ENCODE results near the gene CAD.
A peak's percentile ranks its signal among the peaks of the same experiment; 100 is the strongest.
"Not testable (repeated sequence)": the region's sequence is repeated elsewhere in the genome, so short reads cannot be mapped to it uniquely, and the experiment has no call there.

The CAD gene

DNA sequence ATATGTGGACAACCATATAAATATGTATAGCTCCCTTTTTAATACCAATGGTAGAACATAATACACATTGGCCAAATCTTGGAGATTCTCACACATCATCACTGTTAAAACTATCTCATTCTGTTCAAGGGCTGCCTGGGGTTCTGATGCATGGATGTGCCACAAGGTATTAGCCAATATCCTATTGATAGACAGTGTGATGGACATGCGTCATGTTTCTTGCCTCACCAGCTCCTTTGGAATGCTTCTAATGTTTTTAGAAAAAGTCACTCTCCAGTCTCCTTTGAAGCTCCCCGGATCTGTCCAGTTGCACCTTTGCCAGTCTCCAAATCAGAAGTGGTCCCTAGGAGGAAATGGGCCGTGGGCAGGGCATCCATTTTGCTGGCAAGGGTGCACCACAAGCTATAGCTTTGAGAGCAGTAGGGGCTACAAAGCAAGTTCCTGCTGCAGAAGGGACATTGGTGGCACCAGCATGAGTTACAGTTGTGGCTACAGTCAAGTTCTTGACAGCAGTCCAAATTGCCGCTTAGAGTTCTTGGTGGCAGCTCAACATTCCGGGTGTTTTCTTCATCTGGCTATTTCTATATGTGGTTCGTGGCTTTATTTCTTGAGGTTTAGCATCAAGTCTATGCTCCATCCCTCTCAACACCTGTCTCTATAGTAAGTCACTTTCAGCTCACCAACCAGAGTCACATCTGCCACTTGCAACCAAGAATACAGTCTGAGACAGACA, 30.4 kb upstream of the CAD start:
- H3K9me3 Mint-ChIP-seq, result no peaks in the 10 kb centered on the region
- H3K36me3 Mint-ChIP-seq, result no peaks in the 10 kb centered on the region
- no peak overlapping the region for H3K27ac Mint-ChIP-seq
- no peak for ATAC-seq (ENCODE audit: low read depth)
- no peak overlapping the region for H3K4me3 Mint-ChIP-seq
- no peak for DNase-seq (ENCODE audit: low spot score in 2 of 2)
- peaks cover 9% of the 10 kb centered on the region for H3K27me3 Mint-ChIP-seq
- H3K4me1 Mint-ChIP-seq, result no peaks in the 10 kb centered on the region

GRCh38 chr2:27189989-27190388, 27.2 kb upstream of the CAD start:
- H3K27me3 Mint-ChIP-seq, result peaks cover 9% of the 10 kb centered on the region
- no peak overlapping the region for H3K27ac Mint-ChIP-seq
- H3K4me1 Mint-ChIP-seq, result peaks cover 2% of the 10 kb centered on the region
- H3K36me3 Mint-ChIP-seq, result no peaks in the 10 kb centered on the region
- DNase-seq (ENCODE audit: low spot score in 2 of 2) (no peak), ATAC-seq (ENCODE audit: low read depth) (no peak)
- H3K9me3 Mint-ChIP-seq, result no peaks in the 10 kb centered on the region
- no peak overlapping the region for H3K4me3 Mint-ChIP-seq

GRCh38 chr2:27191070-27191829, 25.9 kb upstream of the CAD start:
- no peak overlapping the region for H3K4me3 Mint-ChIP-seq
- peak; percentile 99 for ATAC-seq (ENCODE audit: low read depth)
- H3K27ac Mint-ChIP-seq, result no peak overlapping the region
- H3K9me3 Mint-ChIP-seq, result no peaks in the 10 kb centered on the region
- peak in 1 of 2 donors; percentile 58 for DNase-seq (ENCODE audit: low spot score in 2 of 2)
- peaks cover 9% of the 10 kb centered on the region for H3K27me3 Mint-ChIP-seq
- peaks cover 2% of the 10 kb centered on the region for H3K4me1 Mint-ChIP-seq
- H3K36me3 Mint-ChIP-seq, result no peaks in the 10 kb centered on the region

DNA sequence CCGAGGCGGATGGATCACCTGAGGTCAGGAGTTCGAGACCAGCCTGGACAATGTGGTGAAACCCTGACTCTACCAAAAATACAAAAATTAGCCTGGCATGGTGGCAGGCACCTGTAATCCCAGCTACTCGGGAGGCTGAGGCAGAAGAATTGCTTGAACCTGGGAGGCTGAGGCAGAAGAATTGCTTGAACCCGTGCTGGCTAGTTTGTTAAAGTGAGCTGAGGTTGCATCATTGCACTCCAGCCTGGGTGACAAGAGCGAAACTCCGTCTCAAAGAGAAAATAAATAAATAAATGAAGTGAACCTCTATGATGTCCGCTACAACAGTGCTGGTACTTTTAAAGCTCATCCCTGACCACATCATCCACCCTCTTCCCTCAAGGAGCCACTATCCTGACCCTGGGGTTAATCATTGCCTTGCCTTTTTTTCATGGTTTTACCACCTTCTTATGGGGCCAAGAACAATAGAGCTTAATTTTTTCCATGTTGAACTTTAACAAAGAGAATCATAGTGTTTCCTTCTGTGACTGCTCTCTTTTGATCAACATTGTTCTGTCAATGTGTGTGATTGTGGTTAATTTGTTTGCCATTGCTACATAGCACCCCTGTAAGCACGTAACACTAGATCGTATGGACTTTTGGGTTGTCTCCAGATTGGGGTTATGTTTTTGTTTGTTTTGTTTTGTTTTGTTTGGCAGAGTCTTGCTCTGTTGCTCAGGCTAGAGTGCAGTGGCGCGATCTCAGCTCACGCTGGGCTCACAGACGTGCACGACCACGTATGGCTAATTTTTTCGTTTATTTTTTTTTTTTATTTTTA, 22.4 kb upstream of the CAD start:
- H3K27me3 Mint-ChIP-seq, result peaks cover 6% of the 10 kb centered on the region
- no peak overlapping the region for H3K4me3 Mint-ChIP-seq
- no peak for DNase-seq (ENCODE audit: low spot score in 2 of 2)
- H3K27ac Mint-ChIP-seq, result no peak overlapping the region
- H3K36me3 Mint-ChIP-seq, result peaks cover 3% of the 10 kb centered on the region
- H3K9me3 Mint-ChIP-seq, result no peaks in the 10 kb centered on the region
- H3K4me1 Mint-ChIP-seq, result peaks cover 2% of the 10 kb centered on the region
- ATAC-seq (ENCODE audit: low read depth), result no peak

- not testable (repeated sequence) for H3K27me3 Mint-ChIP-seq; H3K27ac Mint-ChIP-seq; H3K36me3 Mint-ChIP-seq; H3K9me3 Mint-ChIP-seq; H3K4me3 Mint-ChIP-seq; ATAC-seq (ENCODE audit: low read depth); DNase-seq (ENCODE audit: low spot score in 2 of 2); H3K4me1 Mint-ChIP-seq
These were observed 21.4 kb upstream of the CAD start for GRCh38 chr2:27195799-27196198.

DNA sequence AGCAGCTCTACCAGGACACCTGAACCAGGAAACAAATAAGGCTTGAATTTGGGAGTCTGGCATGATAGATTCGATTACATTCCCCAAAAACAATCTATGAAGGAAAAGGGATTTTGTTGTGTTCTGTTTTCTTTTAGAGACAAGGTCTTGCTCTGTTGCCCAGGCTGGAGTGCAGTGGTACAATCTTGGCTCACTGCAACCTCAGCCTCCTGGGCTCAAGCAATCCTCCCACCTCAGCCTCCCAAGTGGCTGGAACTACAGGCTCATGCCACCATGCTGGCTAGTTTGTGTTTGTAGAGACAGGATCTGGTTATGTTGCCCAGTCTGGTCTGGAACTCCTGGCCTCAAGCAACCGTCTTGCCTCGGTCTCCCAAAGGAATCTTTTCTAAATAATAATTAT, 19.1 kb upstream of the CAD start:
- ATAC-seq (ENCODE audit: low read depth); H3K27me3 Mint-ChIP-seq; H3K27ac Mint-ChIP-seq; H3K4me1 Mint-ChIP-seq; H3K4me3 Mint-ChIP-seq; H3K9me3 Mint-ChIP-seq; DNase-seq (ENCODE audit: low spot score in 2 of 2): not testable (repeated sequence)
- H3K36me3 Mint-ChIP-seq, result peaks cover 17% of the 10 kb centered on the region

DNA sequence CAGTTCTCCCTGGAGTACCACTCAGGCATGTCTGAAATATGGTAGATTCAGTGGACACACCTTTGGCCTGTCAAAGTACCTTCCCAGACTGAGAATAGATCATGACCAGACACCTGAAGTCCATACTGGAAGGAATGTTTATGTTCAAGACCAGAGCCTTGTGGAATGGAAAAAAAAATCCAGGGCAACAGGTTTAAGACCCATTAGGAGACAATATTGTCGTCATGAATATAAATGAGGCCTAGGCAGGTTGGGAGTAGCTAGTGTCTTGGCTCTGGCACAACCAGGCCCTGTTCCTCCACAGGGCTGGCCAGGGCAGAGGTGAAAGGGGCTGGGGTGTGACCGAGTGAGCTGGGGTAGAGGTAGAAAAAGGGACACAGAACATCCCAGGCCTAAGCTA, 18.5 kb upstream of the CAD start:
- Mint-ChIP-seq H3K4me3 (no peak overlapping the region), H3K27ac (no peak overlapping the region), H3K4me1 (no peaks in the 10 kb centered on the region), H3K9me3 (no peaks in the 10 kb centered on the region), H3K36me3 (peaks cover 20% of the 10 kb centered on the region), H3K27me3 (peaks cover 3% of the 10 kb centered on the region)
- no peak for DNase-seq (ENCODE audit: low spot score in 2 of 2)
- ATAC-seq (ENCODE audit: low read depth), result no peak

- H3K4me3 Mint-ChIP-seq, result no peak overlapping the region
- H3K9me3 Mint-ChIP-seq, result no peaks in the 10 kb centered on the region
- DNase-seq (ENCODE audit: low spot score in 2 of 2), result no peak
- peaks cover 20% of the 10 kb centered on the region for H3K36me3 Mint-ChIP-seq
- peaks cover 3% of the 10 kb centered on the region for H3K27me3 Mint-ChIP-seq
- no peaks in the 10 kb centered on the region for H3K4me1 Mint-ChIP-seq
- no peak for ATAC-seq (ENCODE audit: low read depth)
- H3K27ac Mint-ChIP-seq, result no peak overlapping the region
These were observed 17.9 kb upstream of the CAD start for GRCh38 chr2:27199241-27199640.

DNA sequence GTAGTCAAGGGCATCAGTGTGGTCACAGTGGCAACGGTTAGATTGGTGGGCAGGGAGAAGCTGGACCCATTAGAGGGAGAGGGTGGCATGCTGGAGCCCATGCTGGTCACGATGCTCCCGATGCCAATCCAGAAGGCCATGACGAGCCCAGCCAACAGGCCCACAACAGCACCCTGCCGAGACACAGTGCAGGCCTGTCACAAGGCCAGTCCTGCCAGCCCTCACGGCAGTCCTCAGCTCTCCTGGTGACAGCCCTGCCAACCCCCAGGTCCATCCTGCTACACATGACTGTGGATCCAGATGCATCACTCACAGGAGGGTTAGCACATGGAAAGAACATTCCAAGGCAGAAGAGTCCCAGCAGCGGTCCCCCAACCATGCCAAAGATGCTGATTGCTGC, 15.5 kb upstream of the CAD start:
- Mint-ChIP-seq H3K9me3 (no peaks in the 10 kb centered on the region), H3K27ac (no peak overlapping the region)
- ATAC-seq (ENCODE audit: low read depth), result no peak

GRCh38 chr2:27202854-27203253, 14.3 kb upstream of the CAD start:
- peaks cover 39% of the 10 kb centered on the region for H3K36me3 Mint-ChIP-seq
- ATAC-seq (ENCODE audit: low read depth) (no peak), DNase-seq (ENCODE audit: low spot score in 2 of 2) (no peak)
- H3K9me3 Mint-ChIP-seq, result no peaks in the 10 kb centered on the region
- H3K4me1 Mint-ChIP-seq, result no peaks in the 10 kb centered on the region
- no peak overlapping the region for H3K4me3 Mint-ChIP-seq
- no peaks in the 10 kb centered on the region for H3K27me3 Mint-ChIP-seq
- no peak overlapping the region for H3K27ac Mint-ChIP-seq

More for the DNA sequence above, 15.5 kb upstream of the CAD start:
- Mint-ChIP-seq H3K4me1 (no peaks in the 10 kb centered on the region), H3K36me3 (peaks cover 34% of the 10 kb centered on the region), H3K4me3 (no peak overlapping the region), H3K27me3 (no peaks in the 10 kb centered on the region)
- DNase-seq (ENCODE audit: low spot score in 2 of 2), result no peak

GRCh38 chr2:27203741-27204140, 13.4 kb upstream of the CAD start:
- ATAC-seq (ENCODE audit: low read depth), result no peak
- no peak for DNase-seq (ENCODE audit: low spot score in 2 of 2)
- no peak overlapping the region for H3K27ac Mint-ChIP-seq
- no peaks in the 10 kb centered on the region for H3K4me1 Mint-ChIP-seq
- H3K27me3 Mint-ChIP-seq, result no peaks in the 10 kb centered on the region
- no peak overlapping the region for H3K4me3 Mint-ChIP-seq
- H3K36me3 Mint-ChIP-seq, result peaks cover 39% of the 10 kb centered on the region
- no peaks in the 10 kb centered on the region for H3K9me3 Mint-ChIP-seq

GRCh38 chr2:27204566-27204965, 12.6 kb upstream of the CAD start:
- ATAC-seq (ENCODE audit: low read depth), result no peak
- H3K9me3 Mint-ChIP-seq, result no peaks in the 10 kb centered on the region
- no peaks in the 10 kb centered on the region for H3K27me3 Mint-ChIP-seq
- H3K4me1 Mint-ChIP-seq, result peaks cover 4% of the 10 kb centered on the region
- H3K27ac Mint-ChIP-seq, result no peak overlapping the region
- H3K4me3 Mint-ChIP-seq, result no peak overlapping the region
- no peak for DNase-seq (ENCODE audit: low spot score in 2 of 2)
- peaks cover 37% of the 10 kb centered on the region for H3K36me3 Mint-ChIP-seq

GRCh38 chr2:27205206-27205605, 12.0 kb upstream of the CAD start:
- H3K4me3 Mint-ChIP-seq, result no peak overlapping the region
- H3K4me1 Mint-ChIP-seq, result peaks cover 9% of the 10 kb centered on the region
- no peaks in the 10 kb centered on the region for H3K27me3 Mint-ChIP-seq
- DNase-seq (ENCODE audit: low spot score in 2 of 2) (no peak), ATAC-seq (ENCODE audit: low read depth) (no peak)
- no peak overlapping the region for H3K27ac Mint-ChIP-seq
- H3K36me3 Mint-ChIP-seq, result peaks cover 35% of the 10 kb centered on the region
- H3K9me3 Mint-ChIP-seq, result no peaks in the 10 kb centered on the region

GRCh38 chr2:27206346-27206745, 10.8 kb upstream of the CAD start:
- peaks cover 30% of the 10 kb centered on the region for H3K36me3 Mint-ChIP-seq

More at GRCh38 chr2:27206346-27206745, 10.8 kb upstream of the CAD start:
- no peaks in the 10 kb centered on the region for H3K9me3 Mint-ChIP-seq
- H3K27ac Mint-ChIP-seq, result no peak overlapping the region
- peaks cover 12% of the 10 kb centered on the region for H3K4me1 Mint-ChIP-seq
- no peak overlapping the region for H3K4me3 Mint-ChIP-seq
- no peaks in the 10 kb centered on the region for H3K27me3 Mint-ChIP-seq
- no peak for ATAC-seq (ENCODE audit: low read depth)
- no peak for DNase-seq (ENCODE audit: low spot score in 2 of 2)
